ENCODE data around the gene PCYOX1L. TPM values are rescaled to one million over a fixed set of nuclear protein-coding genes. Genes with fewer than 3 reads are reported as not detected.

PCYOX1L gene
- total RNA-seq, 1 donor from 2014 or later: 6.6 TPM

DNA sequence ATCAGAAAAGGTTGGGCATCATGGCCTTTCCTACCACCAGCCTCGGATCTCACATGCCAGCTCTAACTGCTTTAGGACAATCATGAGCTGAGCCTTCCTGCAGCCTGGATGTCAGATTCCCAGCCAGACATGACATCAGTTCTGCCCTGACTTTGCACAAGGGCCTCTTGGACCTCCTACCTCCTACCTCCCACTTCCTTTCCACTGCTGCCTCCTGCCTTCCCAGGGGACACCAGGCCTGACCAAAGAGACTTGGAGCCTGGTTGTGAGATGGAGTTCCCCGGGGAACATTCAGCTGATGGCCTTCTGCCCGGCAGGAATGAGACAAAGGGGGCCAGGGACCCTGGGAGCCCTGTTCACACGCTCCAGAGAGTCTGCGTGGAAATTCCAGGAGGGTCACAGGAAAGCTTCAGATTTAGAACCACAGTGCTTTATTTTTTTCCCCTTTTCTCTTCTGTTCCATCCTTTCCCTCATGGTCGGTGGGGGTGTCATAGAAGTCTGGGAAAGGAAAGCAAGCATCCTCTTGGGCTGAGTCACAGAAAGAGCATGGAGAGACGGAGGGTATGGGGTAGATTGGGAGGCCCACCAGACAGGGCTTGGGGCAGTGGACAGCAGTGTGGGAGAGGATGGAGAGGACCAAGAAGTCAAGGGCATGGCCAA is 56.7 kb downstream of the PCYOX1L start:
- Histone ChIP-seq H3K27ac (peak overlapping the region; percentile 7), H3K36me3 (peaks cover 6% of the 10 kb centered on the region), H3K9me3 (no peaks in the 10 kb centered on the region), H3K4me3 (no peak overlapping the region), H3K27me3 (no peaks in the 10 kb centered on the region), H3K4me1 (peaks cover 40% of the 10 kb centered on the region)
- ATAC-seq (no peak), DNase-seq (no peak)
- TF ChIP-seq, protein P1, sequence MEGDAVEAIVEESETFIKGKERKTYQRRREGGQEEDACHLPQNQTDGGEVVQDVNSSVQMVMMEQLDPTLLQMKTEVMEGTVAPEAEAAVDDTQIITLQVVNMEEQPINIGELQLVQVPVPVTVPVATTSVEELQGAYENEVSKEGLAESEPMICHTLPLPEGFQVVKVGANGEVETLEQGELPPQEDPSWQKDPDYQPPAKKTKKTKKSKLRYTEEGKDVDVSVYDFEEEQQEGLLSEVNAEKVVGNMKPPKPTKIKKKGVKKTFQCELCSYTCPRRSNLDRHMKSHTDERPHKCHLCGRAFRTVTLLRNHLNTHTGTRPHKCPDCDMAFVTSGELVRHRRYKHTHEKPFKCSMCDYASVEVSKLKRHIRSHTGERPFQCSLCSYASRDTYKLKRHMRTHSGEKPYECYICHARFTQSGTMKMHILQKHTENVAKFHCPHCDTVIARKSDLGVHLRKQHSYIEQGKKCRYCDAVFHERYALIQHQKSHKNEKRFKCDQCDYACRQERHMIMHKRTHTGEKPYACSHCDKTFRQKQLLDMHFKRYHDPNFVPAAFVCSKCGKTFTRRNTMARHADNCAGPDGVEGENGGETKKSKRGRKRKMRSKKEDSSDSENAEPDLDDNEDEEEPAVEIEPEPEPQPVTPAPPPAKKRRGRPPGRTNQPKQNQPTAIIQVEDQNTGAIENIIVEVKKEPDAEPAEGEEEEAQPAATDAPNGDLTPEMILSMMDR (IDR thresholded peaks at IDR 0.05): no peak
- intact Hi-C loops (cut with DNase I): no loop called here

- no peak for ATAC-seq
Measured at GRCh38 chr5:149415066-149415967, 57.5 kb downstream of the PCYOX1L start.

DNA sequence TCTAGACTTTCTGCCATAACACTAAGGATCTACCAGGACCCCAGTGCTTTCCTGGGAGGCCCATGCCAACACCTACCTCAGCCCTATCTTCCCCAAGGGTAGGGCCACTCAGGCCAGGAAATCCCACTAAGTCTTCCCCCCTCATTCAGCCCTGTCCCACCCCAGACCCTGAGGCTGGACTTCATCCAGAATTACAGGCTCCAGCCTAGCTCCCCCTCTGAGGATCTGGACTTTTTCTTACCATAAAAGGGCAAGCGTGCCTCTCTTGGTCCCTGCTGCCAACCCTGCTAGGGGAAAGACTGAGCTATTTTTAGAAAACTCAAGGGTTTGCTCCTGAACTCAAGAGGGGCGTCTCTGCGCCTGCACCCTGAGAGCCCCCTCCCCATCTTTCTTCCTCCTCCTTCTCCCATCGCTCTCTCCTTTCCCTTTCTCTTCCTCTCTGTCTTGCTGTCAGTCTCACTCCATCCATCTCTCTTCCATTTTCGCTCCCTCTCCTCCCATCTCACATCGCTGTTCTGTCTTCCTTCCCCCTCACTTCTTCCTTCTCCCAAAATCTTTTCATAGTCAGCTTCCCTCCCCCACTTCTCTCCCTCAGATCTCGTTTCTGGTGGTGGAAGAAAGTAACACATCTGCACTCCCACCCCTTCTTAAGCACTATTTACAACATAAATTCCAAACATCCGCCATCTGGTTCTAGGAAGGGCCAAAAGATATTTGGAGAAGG is 59.3 kb downstream of the PCYOX1L start:
- ATAC-seq (no peak), DNase-seq (no peak)
- TF ChIP-seq, protein P1 (IDR thresholded peaks at IDR 0.05): no peak
- peak overlapping the region; percentile 23 for H3K4me3 ChIP-seq
- H3K4me1 ChIP-seq: peaks cover 67% of the 10 kb centered on the region
- H3K9me3 ChIP-seq: no peaks in the 10 kb centered on the region
- no peaks in the 10 kb centered on the region for H3K36me3 ChIP-seq
- peak overlapping the region; percentile 66 for H3K27ac ChIP-seq
- no peaks in the 10 kb centered on the region for H3K27me3 ChIP-seq
- intact Hi-C loops (cut with DNase I): no loop called here

More at GRCh38 chr5:149415066-149415967, 57.5 kb downstream of the PCYOX1L start:
- Histone ChIP-seq H3K9me3 (no peaks in the 10 kb centered on the region), H3K4me3 (no peak overlapping the region), H3K27ac (peak overlapping the region; percentile 7), H3K4me1 (peaks cover 48% of the 10 kb centered on the region), H3K36me3 (peaks cover 2% of the 10 kb centered on the region), H3K27me3 (no peaks in the 10 kb centered on the region)
- TF ChIP-seq, protein P1 (IDR thresholded peaks at IDR 0.05): no peak
- intact Hi-C loops (cut with DNase I): no loop called here
- no peak for DNase-seq

- intact Hi-C loops (cut with DNase I): no loop called here
- peaks cover 72% of the 10 kb centered on the region for H3K4me1 ChIP-seq
Measured at GRCh38 chr5:149417711-149418368, 60.0 kb downstream of the PCYOX1L start.

More at GRCh38 chr5:149417711-149418368, 60.0 kb downstream of the PCYOX1L start:
- no peaks in the 10 kb centered on the region for H3K27me3 ChIP-seq
- H3K4me3 ChIP-seq: no peak overlapping the region
- TF ChIP-seq, protein P1 (IDR thresholded peaks at IDR 0.05): no peak
- ATAC-seq: no peak
- H3K9me3 ChIP-seq: no peaks in the 10 kb centered on the region
- H3K36me3 ChIP-seq: no peaks in the 10 kb centered on the region
- DNase-seq: no peak
- H3K27ac ChIP-seq: peak overlapping the region; percentile 66

Measured in upper lobe of right lung (tissue), 1 donor.